HEK293T (cell line): ENCODE measurements around the gene SCAF1.

Source experiments
- BHLHE40 ChIP-seq: fragments of 450-650 bp; IDR thresholded peaks from 2 replicates; pipeline ENCODE4 v1.6.1; 2016; ENCODE audit warnings: mild to moderate bottlenecking, moderate library complexity, borderline replicate concordance
- FOXK2 ChIP-seq: fragments of 450-650 bp; IDR thresholded peaks from 2 replicates; pipeline ENCODE4 v1.6.1; 2016; ENCODE audit warnings: mild to moderate bottlenecking
- FOXM1 ChIP-seq: fragments of 450-650 bp; IDR thresholded peaks from 2 replicates; pipeline ENCODE4 v1.6.1; 2017; ENCODE audit warnings: mild to moderate bottlenecking, borderline replicate concordance
- L3MBTL2 ChIP-seq: fragments of 450-650 bp; conservative IDR thresholded peaks from 2 replicates; pipeline ENCODE4 v1.6.1; 2016; ENCODE audit warnings: mild to moderate bottlenecking
- SUZ12 ChIP-seq: fragments of 450-650 bp; IDR thresholded peaks from 2 replicates; pipeline ENCODE4 v1.6.1; 2016; ENCODE audit warnings: mild to moderate bottlenecking
- TF ChIP-seq, protein P1 (sequence below): fragments of 450-650 bp; IDR thresholded peaks from 2 replicates; pipeline ENCODE4 v1.6.1; 2016

DNA sequence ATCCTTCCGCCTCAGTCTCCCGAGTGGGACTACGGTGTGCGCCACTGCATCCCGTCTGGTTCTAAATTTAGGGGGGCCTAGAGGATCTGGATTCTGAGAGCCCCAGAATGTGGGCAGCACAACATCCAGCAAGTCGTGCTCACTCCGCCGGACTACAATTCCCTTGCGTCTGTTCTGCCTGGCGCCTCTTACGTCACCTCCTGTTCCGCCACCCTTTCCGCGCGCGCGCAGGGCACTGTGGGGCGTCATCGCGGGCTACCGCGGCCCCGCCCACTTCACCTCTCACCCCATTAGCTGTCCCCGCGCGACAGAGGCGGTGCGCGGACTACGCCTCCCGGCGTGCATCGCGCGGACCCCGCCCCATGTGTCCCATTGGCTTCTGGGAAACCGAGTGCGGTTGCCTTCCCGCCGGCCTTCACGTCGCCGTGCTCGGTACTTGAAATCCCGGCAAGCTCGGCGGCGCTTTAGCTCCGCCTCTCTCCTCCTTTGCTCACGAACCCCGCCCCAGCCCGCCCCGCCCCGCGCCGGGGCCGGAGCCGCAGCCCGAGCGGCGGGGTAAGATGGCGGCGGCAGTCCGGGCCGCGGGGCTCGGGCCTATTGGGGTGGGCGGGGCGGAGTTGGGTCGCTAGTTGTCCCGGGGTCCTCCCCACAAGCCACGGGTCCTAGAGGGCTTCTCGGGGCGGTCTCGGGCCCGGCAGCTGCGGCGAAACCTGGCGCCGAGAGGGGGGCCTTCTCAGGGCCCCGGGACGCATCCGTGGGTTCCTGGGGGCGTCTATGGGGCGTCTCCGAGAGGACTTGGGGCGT is at the start of gene SCAF1:
- TF ChIP-seq FOXM1 (no peak), L3MBTL2 (no peak), SUZ12 (no peak), BHLHE40 (no peak), FOXK2 (no peak)
- TF ChIP-seq, protein P1, sequence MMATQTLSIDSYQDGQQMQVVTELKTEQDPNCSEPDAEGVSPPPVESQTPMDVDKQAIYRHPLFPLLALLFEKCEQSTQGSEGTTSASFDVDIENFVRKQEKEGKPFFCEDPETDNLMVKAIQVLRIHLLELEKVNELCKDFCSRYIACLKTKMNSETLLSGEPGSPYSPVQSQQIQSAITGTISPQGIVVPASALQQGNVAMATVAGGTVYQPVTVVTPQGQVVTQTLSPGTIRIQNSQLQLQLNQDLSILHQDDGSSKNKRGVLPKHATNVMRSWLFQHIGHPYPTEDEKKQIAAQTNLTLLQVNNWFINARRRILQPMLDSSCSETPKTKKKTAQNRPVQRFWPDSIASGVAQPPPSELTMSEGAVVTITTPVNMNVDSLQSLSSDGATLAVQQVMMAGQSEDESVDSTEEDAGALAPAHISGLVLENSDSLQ, result no peak
